GM18511 (cell line): ENCODE results near the gene PFDN4.
A peak's percentile ranks its signal among the peaks of the same experiment; 100 is the strongest.

ENCODE experiments used
- ATAC-seq: cut with Tn5 transposase; IDR thresholded peaks from one replicate; pipeline ENCODE4 v1.9.1; 2021; ENCODE audit warnings: mild to moderate bottlenecking, moderate library complexity; ENCODE audit not compliant: unreplicated experiment

Gene PFDN4

DNA sequence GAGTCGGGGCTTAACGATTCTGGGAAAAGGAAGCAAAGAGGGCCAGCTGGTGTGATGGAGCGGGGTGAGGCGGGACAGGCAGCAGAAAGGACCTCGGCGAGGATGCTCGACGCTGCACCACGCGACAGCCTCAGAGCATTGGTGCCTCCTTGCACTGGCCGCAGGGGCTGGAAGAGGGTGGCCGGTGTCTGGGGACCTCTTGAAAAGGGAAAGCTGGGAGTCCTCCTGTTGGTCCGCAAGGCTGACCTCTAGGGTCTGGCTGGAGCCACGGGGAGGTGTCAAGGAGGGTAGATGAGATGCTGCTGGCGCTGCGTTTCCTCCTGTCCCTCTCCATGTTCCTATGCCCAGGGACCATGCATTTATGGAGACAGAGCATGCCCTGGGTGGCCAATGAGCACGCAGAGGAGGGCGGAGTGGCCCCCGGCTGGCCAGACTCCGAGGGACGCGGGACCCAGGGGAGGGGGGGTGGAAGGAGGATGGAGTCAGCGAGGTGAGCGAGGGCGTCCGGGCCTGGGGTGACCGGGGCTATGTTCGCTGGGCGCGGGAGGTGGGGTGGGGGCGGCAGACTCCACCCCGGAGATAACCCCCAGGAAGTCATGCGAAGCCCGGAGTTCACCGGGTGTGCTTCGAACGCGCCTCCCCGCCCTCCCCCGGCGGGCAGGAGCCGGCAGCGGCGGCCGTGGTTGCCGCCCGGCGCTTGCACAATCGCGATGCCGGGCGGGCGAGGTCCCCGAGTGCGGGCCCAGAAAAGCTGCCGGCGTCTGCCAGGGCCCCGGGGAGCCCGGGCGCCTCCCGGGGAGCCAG lies 34.0 kb upstream of the PFDN4 start, which contains the start of gene CYP24A1:
TSS of gene CYP24A1 (minus strand) at position 334 of the 804 bp plus-strand sequence. CDS start 407 bp downstream, outside the sequence.
- ATAC-seq: peak; percentile 48

- ATAC-seq: peak; percentile 27
Measured at GRCh38 chr20:54174457-54175175, 33.3 kb upstream of the PFDN4 start.

GRCh38 chr20:54176610-54177009 lies 31.3 kb upstream of the PFDN4 start:
- no peak for ATAC-seq

DNA sequence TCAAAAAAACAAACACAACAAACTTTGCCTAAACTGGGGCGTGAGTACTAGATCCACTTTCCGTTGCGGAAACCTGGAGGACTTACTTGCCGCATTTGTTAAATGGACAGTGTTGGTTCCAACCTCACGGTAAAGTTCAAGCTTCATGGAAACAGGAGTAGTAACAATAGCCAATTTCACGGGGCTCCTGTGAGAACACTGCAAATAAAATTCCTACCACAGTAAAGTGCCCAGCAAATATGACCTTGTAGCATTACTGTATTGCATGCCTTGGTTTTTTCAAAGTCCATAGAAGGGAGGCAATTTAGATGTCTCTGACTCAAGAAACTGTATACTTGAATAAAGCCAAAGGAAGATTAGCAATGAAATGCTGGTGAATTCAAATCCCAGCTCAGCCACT lies 30.5 kb upstream of the PFDN4 start:
- ATAC-seq: no peak

DNA sequence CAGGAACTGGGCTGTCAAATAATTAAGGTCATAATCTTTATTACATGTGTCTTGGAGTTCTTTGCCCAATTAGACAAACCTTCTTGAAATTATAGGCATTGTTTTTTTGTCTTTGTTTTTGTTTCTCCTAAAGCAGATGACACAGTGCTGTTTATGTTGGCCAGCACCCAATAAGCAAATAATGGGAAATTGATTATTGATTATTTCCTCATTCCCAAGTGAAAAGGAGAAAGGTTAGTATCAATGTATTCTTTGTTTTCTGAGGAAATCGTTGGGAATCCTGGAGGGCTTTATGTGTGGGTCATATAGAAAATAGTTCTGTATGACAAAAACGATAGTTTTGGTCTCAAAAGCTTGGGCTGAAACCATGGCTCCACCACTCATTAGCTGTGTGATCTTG lies 29.6 kb upstream of the PFDN4 start:
- no peak for ATAC-seq

- ATAC-seq: no peak
Measured at GRCh38 chr20:54179946-54180345, 27.9 kb upstream of the PFDN4 start.

- no peak for ATAC-seq
Measured at GRCh38 chr20:54180931-54181330, 27.0 kb upstream of the PFDN4 start.

DNA sequence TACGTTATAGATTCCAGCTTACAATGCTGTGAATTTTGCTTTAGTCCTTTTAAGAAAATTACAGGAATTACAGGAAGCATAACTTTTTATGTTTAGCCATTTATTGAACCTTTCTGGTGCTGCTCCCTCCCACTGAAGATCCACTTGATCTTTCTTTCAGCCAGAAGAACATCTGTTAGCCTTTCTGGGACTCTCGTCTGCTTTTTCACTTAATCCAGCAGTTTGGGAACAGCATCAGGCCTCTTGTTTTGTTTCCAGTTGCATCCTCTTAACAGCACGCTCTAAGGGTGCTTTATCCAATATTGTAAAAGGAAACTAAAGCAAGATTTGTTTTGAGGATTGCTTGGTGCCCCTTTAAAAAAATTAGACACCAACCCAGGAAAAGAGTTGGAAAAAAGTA lies 23.8 kb upstream of the PFDN4 start:
- no peak for ATAC-seq

- no peak for ATAC-seq
Measured at GRCh38 chr20:54184904-54185626, 22.8 kb upstream of the PFDN4 start.

GRCh38 chr20:54188132-54188849 lies 19.6 kb upstream of the PFDN4 start:
- ATAC-seq: no peak

DNA sequence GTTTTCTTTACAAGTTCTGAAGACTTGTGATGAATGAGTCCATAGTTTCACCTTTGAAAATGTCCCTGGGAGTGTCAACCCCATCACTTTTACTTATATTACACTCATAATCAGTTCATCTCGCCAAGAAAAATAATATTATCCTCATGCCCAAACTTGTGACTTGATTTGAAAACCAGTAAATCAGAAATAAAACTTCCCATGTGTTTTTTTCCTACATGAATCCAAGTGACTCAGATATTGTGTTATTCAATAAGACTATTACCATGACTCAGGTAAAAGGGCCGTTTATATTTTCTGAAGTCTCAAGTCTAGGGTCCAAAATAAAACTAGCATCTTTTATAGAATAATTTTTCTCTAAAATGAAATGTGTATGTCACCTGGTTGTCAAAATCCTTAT lies 18.3 kb upstream of the PFDN4 start:
- no peak for ATAC-seq

- ATAC-seq: no peak
Measured at GRCh38 chr20:54190217-54190616, 17.7 kb upstream of the PFDN4 start.

DNA sequence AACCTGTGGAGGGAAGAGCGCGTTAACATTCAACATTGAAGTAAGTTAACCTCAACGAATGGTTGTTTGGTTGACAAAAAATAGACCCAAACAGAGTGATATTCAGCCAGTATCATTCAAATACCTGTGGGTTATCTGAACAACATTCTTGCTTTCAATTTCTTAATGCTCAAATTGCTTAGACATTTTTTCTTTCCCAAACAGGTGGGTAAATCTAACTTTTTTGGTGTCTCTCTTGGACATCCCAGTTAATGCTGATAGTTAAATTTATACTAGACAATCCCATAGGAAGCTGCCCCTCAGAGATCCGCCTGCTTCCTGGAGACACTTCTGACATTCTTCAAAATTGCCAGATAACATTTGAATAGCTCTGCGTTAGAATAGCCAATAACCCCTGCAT lies 14.1 kb upstream of the PFDN4 start:
- ATAC-seq: no peak

DNA sequence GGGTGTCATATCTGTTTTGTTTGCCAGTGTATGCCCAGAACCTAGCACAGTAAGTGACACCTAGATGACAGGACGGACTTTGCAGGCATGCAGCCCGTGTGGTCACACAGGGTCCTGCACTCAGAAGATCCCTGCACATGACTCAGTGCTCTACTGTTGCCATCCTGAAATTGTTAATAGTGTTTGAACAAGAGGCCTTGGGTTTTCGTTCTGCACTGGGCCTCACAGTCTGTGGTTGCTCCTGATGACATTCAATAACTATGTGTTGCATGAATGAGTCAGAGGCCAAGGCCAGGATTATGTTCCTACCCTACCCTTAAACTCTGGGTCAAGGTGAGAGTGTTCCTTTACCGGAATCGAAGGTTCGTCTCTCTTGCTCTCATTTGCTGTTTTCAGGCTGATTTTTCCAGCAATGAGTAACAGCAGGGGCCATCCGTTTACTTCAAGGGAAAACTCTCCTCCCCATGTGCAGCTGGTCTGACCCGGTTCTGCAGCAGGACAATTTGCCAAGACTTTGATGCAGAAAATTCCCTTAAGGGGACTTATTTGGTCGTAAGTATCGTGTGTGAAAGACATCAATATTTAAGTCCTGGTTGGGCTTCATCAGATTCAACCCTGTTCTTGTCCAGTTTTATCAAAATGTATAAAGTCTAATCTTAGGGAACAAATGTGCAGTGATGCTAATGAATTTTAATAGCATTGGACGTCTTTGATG lies 13.0 kb upstream of the PFDN4 start:
- ATAC-seq: no peak

GRCh38 chr20:54195483-54196472 lies 12.1 kb upstream of the PFDN4 start:
- ATAC-seq: peak; percentile 74

GRCh38 chr20:54197621-54198604 lies 10.0 kb upstream of the PFDN4 start:
- no peak for ATAC-seq

DNA sequence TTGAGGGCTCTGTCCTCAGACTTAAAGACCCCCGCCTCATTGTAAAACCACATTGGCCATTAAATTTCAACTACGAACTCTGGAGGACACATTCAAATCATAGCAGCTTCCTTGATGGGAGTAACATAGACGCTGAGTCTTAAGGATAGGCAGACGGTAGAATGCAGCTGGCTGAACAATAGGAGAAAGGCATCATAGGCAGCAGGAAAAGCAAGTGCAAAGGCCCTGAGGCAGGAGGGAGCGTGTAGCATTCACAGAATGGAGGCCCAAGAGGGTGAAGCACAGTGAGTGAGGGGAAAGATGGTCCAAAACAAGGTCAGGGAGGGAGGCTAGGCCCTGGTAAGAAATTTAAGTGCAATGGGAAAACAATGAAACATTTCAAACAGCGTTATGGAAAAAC lies 8.6 kb upstream of the PFDN4 start:
- no peak for ATAC-seq

DNA sequence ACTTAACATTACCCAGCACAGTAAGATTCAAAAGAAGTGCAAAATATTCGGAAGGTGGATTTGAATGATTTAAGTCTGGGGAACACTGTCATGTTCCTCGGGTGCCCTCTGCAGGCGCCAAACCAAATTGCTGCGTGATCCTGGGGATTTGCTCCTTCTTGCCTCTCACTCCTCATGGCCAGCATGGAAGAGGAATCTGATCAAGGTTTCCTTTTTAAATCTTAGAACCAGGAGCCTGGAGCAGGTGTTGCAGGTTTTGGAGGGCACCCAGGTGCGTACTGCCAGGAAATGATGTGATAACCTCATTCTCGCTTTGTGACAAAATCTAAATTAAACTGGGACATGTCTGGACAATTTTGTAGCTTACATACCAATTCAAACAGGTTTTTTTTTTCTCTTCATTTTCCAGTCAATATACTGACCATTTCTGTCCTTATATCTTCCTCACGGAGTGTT lies 8.1 kb upstream of the PFDN4 start:
- ATAC-seq: no peak
